HepG2 (cell line): ENCODE results near the gene PPFIA3. TPM values are rescaled to one million over a fixed set of nuclear protein-coding genes. Genes with fewer than 3 reads are reported as not detected.

Source experiments
- DR1 ChIP-seq: sonication (generic); formaldehyde crosslinking; IDR thresholded peaks from 2 replicates; pipeline ENCODE4 v1.8.0; 2021; ENCODE audit warnings: mild to moderate bottlenecking, missing genetic modification reagents, inconsistent platforms
- GATAD2A ChIP-seq: IDR thresholded peaks from 2 replicates; pipeline ENCODE4 v1.6.1; 2016
- GZF1 ChIP-seq: sonication (generic); formaldehyde crosslinking; IDR thresholded peaks from 2 replicates; pipeline ENCODE4 v1.5.1; 2020; ENCODE audit warnings: mild to moderate bottlenecking, missing genetic modification reagents
- HNRNPLL ChIP-seq: fragments of 200-400 bp; formaldehyde crosslinking; IDR thresholded peaks from 2 replicates; pipeline ENCODE4 v1.6.1; 2017; ENCODE audit warnings: mild to moderate bottlenecking, low read depth, low read length; ENCODE audit not compliant: poor library complexity, severe bottlenecking
- MIER3 ChIP-seq: IDR thresholded peaks from 2 replicates; pipeline ENCODE4 v1.6.1; 2016; ENCODE audit warnings: missing compliant biosample characterization, borderline replicate concordance
- NCOA1 ChIP-seq: sonication (generic); formaldehyde crosslinking; IDR thresholded peaks from 2 replicates; pipeline ENCODE4 v1.9.0; 2021; ENCODE audit warnings: missing genetic modification reagents
- ZFYVE20 ChIP-seq: sonication (generic); formaldehyde crosslinking; IDR thresholded peaks from 2 replicates; pipeline ENCODE4 v1.8.0; 2023; ENCODE audit warnings: low read depth, mild to moderate bottlenecking, moderate library complexity, missing genetic modification reagents, borderline replicate concordance
- ZNF317 ChIP-seq: sonication (generic); formaldehyde crosslinking; IDR thresholded peaks from 2 replicates; pipeline ENCODE4 v1.5.0; 2020; ENCODE audit warnings: mild to moderate bottlenecking, missing genetic modification reagents
- ZNF382 ChIP-seq: sonication (generic); formaldehyde crosslinking; IDR thresholded peaks from 2 replicates; pipeline ENCODE4 v1.5.0; 2020; ENCODE audit warnings: missing genetic modification reagents, mild to moderate bottlenecking, borderline replicate concordance
- ZNF775 ChIP-seq: sonication (generic); formaldehyde crosslinking; IDR thresholded peaks from 2 replicates; pipeline ENCODE4 v1.4.0; 2020; ENCODE audit warnings: missing genetic modification reagents, mild to moderate bottlenecking, moderate library complexity, borderline replicate concordance
- polyA plus RNA-seq, 8 experiments: library from polyadenylated mRNA; depleted of rRNA in 3 of 8; stranded (reverse) in 7 of 8; unstranded in 1 of 8; fragments of >200 nt; fragmentation: Illumina TruSeq in 4 of 8; extraction: Trizol in 4 of 8; gene quantifications; 2 replicates each; pipeline versions ENCODE4 v1.2.1 to v1.2.3, GENCODE V29; 2011 to 2016; ENCODE audit warnings: low read depth in 4 of 8, missing spikeins in 1 of 8, mixed read lengths in 1 of 8; ENCODE audit not compliant: insufficient read depth in 1 of 8
- total RNA-seq, 5 experiments: library from RNA; depleted of rRNA; stranded (reverse); fragments of >200 nt; fragmentation: Illumina TruSeq; extraction: Trizol; gene quantifications; 2 replicates each; pipeline ENCODE4 v1.2.3, GENCODE V29; 2016; ENCODE audit warnings: low read depth in 1 of 5
- TF ChIP-seq, protein P1 (sequence below): sonication (generic); formaldehyde crosslinking; conservative IDR thresholded peaks from 2 replicates; pipeline ENCODE4 v1.4.0; 2020; ENCODE audit warnings: mild to moderate bottlenecking, missing genetic modification reagents, moderate library complexity
- TF ChIP-seq, protein P2 (sequence below): sonication (generic); formaldehyde crosslinking; IDR thresholded peaks from 2 replicates; pipeline ENCODE4 v1.8.1; 2023; ENCODE audit warnings: missing genetic modification reagents, mild to moderate bottlenecking, borderline replicate concordance
- TF ChIP-seq, protein P3 (sequence below): sonication (generic); formaldehyde crosslinking; IDR thresholded peaks from 2 replicates; pipeline ENCODE4 v1.4.0; 2020; ENCODE audit warnings: mild to moderate bottlenecking, missing genetic modification reagents
- TF ChIP-seq, protein P4 (sequence below): sonication (generic); formaldehyde crosslinking; IDR thresholded peaks from 2 replicates; pipeline ENCODE4 v1.5.0; 2020; ENCODE audit warnings: mild to moderate bottlenecking, missing genetic modification reagents, borderline replicate concordance
- TF ChIP-seq, protein P5 (sequence below): sonication (generic); formaldehyde crosslinking; IDR thresholded peaks from 2 replicates; pipeline ENCODE4 v1.8.1; 2022; ENCODE audit warnings: low read depth, mild to moderate bottlenecking, missing genetic modification reagents

The PPFIA3 gene
- total and polyA plus RNA-seq, 2 of the 13 experiments (the other 11 are each of a cell fraction or from before 2014, with no cell fraction given) = 6.7 to 8.6 TPM

DNA sequence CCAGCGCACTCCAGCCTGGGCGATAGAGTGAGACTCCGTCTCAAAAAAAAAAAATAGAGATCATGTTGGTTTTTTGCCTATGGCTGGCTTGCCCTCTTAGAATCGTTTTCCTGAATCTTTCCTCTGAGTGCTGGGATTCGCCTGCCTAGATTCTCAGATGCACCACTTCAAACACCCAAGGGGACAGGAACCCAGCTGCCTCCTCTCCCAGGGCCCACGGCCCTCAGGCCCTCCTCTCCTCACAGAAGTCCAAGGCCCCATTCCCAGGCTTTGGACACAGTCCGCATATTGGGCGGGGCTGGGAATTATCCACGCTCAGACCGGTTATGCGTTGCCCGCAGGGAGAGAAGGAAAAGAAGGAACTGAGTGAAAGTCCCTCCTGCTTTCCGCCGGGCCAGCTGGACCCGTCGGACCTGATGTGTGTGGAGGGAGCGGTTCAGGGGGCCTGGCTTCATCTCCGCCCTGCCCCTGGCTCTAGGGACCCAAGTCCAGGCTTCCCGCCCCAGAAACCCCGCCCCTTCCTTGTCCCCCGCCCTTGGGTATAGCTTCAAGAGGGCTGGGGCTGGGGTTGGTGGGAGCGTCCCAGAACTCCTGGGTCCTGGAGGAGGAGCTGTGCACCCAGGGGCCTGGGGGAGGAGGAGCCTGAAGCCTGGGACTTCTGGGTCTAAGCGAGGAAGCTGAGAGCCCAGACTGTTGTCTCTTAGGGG, 5.8 kb downstream of the PPFIA3 start (continued):
- TF ChIP-seq, protein P1, sequence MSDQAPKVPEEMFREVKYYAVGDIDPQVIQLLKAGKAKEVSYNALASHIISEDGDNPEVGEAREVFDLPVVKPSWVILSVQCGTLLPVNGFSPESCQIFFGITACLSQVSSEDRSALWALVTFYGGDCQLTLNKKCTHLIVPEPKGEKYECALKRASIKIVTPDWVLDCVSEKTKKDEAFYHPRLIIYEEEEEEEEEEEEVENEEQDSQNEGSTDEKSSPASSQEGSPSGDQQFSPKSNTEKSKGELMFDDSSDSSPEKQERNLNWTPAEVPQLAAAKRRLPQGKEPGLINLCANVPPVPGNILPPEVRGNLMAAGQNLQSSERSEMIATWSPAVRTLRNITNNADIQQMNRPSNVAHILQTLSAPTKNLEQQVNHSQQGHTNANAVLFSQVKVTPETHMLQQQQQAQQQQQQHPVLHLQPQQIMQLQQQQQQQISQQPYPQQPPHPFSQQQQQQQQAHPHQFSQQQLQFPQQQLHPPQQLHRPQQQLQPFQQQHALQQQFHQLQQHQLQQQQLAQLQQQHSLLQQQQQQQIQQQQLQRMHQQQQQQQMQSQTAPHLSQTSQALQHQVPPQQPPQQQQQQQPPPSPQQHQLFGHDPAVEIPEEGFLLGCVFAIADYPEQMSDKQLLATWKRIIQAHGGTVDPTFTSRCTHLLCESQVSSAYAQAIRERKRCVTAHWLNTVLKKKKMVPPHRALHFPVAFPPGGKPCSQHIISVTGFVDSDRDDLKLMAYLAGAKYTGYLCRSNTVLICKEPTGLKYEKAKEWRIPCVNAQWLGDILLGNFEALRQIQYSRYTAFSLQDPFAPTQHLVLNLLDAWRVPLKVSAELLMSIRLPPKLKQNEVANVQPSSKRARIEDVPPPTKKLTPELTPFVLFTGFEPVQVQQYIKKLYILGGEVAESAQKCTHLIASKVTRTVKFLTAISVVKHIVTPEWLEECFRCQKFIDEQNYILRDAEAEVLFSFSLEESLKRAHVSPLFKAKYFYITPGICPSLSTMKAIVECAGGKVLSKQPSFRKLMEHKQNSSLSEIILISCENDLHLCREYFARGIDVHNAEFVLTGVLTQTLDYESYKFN (CRISPR knock-in tag) = peak; percentile 55; the same call in 1 of the 2 replicates
- TF ChIP-seq, protein P2, sequence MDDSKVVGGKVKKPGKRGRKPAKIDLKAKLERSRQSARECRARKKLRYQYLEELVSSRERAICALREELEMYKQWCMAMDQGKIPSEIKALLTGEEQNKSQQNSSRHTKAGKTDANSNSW = no peak
- no peak for TF ChIP-seq HNRNPLL
- no peak for TF ChIP-seq NCOA1 (CRISPR knock-in tag)
- no peak for TF ChIP-seq MIER3 (CRISPR knock-in tag)
- 0 out of 2 replicates have a peak, but pooled peaks have one; percentile 23 for TF ChIP-seq GATAD2A
- no peak for TF ChIP-seq ZFYVE20 (CRISPR knock-in tag)
- TF ChIP-seq, protein P3, sequence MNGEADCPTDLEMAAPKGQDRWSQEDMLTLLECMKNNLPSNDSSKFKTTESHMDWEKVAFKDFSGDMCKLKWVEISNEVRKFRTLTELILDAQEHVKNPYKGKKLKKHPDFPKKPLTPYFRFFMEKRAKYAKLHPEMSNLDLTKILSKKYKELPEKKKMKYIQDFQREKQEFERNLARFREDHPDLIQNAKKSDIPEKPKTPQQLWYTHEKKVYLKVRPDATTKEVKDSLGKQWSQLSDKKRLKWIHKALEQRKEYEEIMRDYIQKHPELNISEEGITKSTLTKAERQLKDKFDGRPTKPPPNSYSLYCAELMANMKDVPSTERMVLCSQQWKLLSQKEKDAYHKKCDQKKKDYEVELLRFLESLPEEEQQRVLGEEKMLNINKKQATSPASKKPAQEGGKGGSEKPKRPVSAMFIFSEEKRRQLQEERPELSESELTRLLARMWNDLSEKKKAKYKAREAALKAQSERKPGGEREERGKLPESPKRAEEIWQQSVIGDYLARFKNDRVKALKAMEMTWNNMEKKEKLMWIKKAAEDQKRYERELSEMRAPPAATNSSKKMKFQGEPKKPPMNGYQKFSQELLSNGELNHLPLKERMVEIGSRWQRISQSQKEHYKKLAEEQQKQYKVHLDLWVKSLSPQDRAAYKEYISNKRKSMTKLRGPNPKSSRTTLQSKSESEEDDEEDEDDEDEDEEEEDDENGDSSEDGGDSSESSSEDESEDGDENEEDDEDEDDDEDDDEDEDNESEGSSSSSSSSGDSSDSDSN (CRISPR knock-in tag) = peak; percentile 52
- no peak for TF ChIP-seq ZNF775 (CRISPR knock-in tag)
- TF ChIP-seq ZNF382 (CRISPR knock-in tag) = no peak
- no peak for TF ChIP-seq DR1 (CRISPR knock-in tag)
- TF ChIP-seq ZNF317 (CRISPR knock-in tag) = 0 out of 2 replicates have a peak, but pooled peaks have one; percentile 37
- TF ChIP-seq, protein P4, sequence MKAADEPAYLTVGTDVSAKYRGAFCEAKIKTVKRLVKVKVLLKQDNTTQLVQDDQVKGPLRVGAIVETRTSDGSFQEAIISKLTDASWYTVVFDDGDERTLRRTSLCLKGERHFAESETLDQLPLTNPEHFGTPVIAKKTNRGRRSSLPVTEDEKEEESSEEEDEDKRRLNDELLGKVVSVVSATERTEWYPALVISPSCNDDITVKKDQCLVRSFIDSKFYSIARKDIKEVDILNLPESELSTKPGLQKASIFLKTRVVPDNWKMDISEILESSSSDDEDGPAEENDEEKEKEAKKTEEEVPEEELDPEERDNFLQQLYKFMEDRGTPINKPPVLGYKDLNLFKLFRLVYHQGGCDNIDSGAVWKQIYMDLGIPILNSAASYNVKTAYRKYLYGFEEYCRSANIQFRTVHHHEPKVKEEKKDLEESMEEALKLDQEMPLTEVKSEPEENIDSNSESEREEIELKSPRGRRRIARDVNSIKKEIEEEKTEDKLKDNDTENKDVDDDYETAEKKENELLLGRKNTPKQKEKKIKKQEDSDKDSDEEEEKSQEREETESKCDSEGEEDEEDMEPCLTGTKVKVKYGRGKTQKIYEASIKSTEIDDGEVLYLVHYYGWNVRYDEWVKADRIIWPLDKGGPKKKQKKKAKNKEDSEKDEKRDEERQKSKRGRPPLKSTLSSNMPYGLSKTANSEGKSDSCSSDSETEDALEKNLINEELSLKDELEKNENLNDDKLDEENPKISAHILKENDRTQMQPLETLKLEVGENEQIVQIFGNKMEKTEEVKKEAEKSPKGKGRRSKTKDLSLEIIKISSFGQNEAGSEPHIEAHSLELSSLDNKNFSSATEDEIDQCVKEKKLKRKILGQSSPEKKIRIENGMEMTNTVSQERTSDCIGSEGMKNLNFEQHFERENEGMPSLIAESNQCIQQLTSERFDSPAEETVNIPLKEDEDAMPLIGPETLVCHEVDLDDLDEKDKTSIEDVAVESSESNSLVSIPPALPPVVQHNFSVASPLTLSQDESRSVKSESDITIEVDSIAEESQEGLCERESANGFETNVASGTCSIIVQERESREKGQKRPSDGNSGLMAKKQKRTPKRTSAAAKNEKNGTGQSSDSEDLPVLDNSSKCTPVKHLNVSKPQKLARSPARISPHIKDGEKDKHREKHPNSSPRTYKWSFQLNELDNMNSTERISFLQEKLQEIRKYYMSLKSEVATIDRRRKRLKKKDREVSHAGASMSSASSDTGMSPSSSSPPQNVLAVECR (CRISPR knock-in tag) = peak; percentile 24; the same call in 1 of the 2 replicates
- TF ChIP-seq, protein P5, sequence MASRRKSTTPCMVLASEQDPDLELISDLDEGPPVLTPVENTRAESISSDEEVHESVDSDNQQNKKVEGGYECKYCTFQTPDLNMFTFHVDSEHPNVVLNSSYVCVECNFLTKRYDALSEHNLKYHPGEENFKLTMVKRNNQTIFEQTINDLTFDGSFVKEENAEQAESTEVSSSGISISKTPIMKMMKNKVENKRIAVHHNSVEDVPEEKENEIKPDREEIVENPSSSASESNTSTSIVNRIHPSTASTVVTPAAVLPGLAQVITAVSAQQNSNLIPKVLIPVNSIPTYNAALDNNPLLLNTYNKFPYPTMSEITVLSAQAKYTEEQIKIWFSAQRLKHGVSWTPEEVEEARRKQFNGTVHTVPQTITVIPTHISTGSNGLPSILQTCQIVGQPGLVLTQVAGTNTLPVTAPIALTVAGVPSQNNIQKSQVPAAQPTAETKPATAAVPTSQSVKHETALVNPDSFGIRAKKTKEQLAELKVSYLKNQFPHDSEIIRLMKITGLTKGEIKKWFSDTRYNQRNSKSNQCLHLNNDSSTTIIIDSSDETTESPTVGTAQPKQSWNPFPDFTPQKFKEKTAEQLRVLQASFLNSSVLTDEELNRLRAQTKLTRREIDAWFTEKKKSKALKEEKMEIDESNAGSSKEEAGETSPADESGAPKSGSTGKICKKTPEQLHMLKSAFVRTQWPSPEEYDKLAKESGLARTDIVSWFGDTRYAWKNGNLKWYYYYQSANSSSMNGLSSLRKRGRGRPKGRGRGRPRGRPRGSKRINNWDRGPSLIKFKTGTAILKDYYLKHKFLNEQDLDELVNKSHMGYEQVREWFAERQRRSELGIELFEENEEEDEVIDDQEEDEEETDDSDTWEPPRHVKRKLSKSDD = peak; percentile 37; the same call in 1 of the 2 replicates
- TF ChIP-seq GZF1 (CRISPR knock-in tag) = no peak
